H9 (cell line): ENCODE results near the gene HUS1B. TPM values are rescaled to one million over a fixed set of nuclear protein-coding genes. Genes with fewer than 3 reads are reported as not detected.

Experiments
- DNase-seq: peaks from one replicate; pipeline ENCODE4 v3.0.0-alpha.2; 2017
- H2AFZ ChIP-seq: one replicate; pipeline ENCODE4 v1.6.1; 2013; ENCODE audit warnings: mild to moderate bottlenecking, low read length, control low read depth, moderate library complexity
- H2AK5ac ChIP-seq: 2 replicates; pipeline ENCODE4 v1.6.1; 2013; ENCODE audit warnings: low read length, control low read depth, mixed read lengths; ENCODE audit not compliant: insufficient read length
- H2BK120ac ChIP-seq: one replicate; pipeline ENCODE4 v1.6.1; 2013; ENCODE audit warnings: low read depth, mild to moderate bottlenecking, low read length, control low read depth, inconsistent platforms; ENCODE audit not compliant: poor library complexity, severe bottlenecking
- H2BK12ac ChIP-seq: 2 replicates; pipeline ENCODE4 v1.6.1; 2013; ENCODE audit warnings: low read length, control low read depth, mixed read lengths, low read depth; ENCODE audit not compliant: insufficient read length
- H2BK15ac ChIP-seq: 2 replicates; pipeline ENCODE4 v1.6.1; 2013; ENCODE audit warnings: low read depth, low read length, control low read depth
- H2BK20ac ChIP-seq: one replicate; pipeline ENCODE4 v1.6.1; 2013; ENCODE audit warnings: low read depth, mild to moderate bottlenecking, low read length, control low read depth, inconsistent platforms; ENCODE audit not compliant: poor library complexity, severe bottlenecking
- H2BK5ac ChIP-seq: 2 replicates; pipeline ENCODE4 v1.6.1; 2013; ENCODE audit warnings: low read length, control low read depth, mixed read lengths; ENCODE audit not compliant: insufficient read length
- H3K14ac ChIP-seq: 2 replicates; pipeline ENCODE4 v1.6.1; 2013; ENCODE audit warnings: low read length, control low read depth; ENCODE audit not compliant: insufficient read depth
- H3K18ac ChIP-seq: 2 replicates; pipeline ENCODE4 v1.6.1; 2013; ENCODE audit warnings: low read depth, mild to moderate bottlenecking, mixed read lengths, low read length, control low read depth; ENCODE audit not compliant: insufficient read length
- H3K23ac ChIP-seq: 2 replicates; pipeline ENCODE4 v1.6.1; 2013; ENCODE audit warnings: low read length, control low read depth, mixed read lengths, low read depth; ENCODE audit not compliant: insufficient read length
- H3K23me2 ChIP-seq: 2 replicates; pipeline ENCODE4 v1.6.1; 2013; ENCODE audit warnings: low read depth, mild to moderate bottlenecking, mixed read lengths, low read length, control low read depth; ENCODE audit not compliant: insufficient read length, poor library complexity, severe bottlenecking
- H3K27ac ChIP-seq: 2 replicates; pipeline ENCODE4 v1.5.1; 2013; ENCODE audit warnings: low read length, control low read depth, mixed read lengths, low read depth; ENCODE audit not compliant: insufficient read length
- H3K27me3 ChIP-seq: 2 replicates; pipeline ENCODE4 v1.6.1; 2013; ENCODE audit warnings: low read length, control low read depth, inconsistent platforms; ENCODE audit not compliant: insufficient read depth
- H3K4ac ChIP-seq: 2 replicates; pipeline ENCODE4 v1.6.1; 2013; ENCODE audit warnings: low read depth, mild to moderate bottlenecking, control low read depth, inconsistent platforms, low read length, moderate library complexity
- H3K4me1 ChIP-seq: 2 replicates; pipeline ENCODE4 v1.6.1; 2013; ENCODE audit warnings: low read length, control low read depth, inconsistent platforms; ENCODE audit not compliant: insufficient read depth
- H3K4me2 ChIP-seq: 2 replicates; pipeline ENCODE4 v1.6.1; 2013; ENCODE audit warnings: low read length, control low read depth, mixed read lengths; ENCODE audit not compliant: insufficient read length, insufficient read depth
- H3K56ac ChIP-seq: 2 replicates; pipeline ENCODE4 v1.6.1; 2013; ENCODE audit warnings: low read depth, mild to moderate bottlenecking, mixed read lengths, low read length, control low read depth; ENCODE audit not compliant: insufficient read length
- H3K79me1 ChIP-seq: 2 replicates; pipeline ENCODE4 v1.6.1; 2013; ENCODE audit warnings: low read depth, mild to moderate bottlenecking, moderate library complexity, low read length, control low read depth, inconsistent platforms; ENCODE audit not compliant: insufficient read depth, poor library complexity, severe bottlenecking
- H3K79me2 ChIP-seq: 2 replicates; pipeline ENCODE4 v1.6.1; 2013; ENCODE audit warnings: low read length, control low read depth, inconsistent platforms; ENCODE audit not compliant: insufficient read depth
- H3K9ac ChIP-seq: 2 replicates; pipeline ENCODE4 v1.6.1; 2013; ENCODE audit warnings: low read length, control low read depth, mixed read lengths; ENCODE audit not compliant: insufficient read length; ENCODE audit errors: extremely low read depth
- H3K9me3 ChIP-seq: one replicate; pipeline ENCODE4 v1.6.1; 2013; ENCODE audit warnings: low read depth, low read length, inconsistent platforms; ENCODE audit not compliant: control insufficient read depth
- H3T11ph ChIP-seq: one replicate; pipeline ENCODE4 v1.6.1; 2013; ENCODE audit warnings: mild to moderate bottlenecking, low read length, control low read depth, inconsistent platforms
- H4K20me1 ChIP-seq: one replicate; pipeline ENCODE4 v1.6.1; 2013; ENCODE audit not compliant: control insufficient read depth, insufficient read length, insufficient read depth
- H4K5ac ChIP-seq: 2 replicates; pipeline ENCODE4 v1.6.1; 2013; ENCODE audit warnings: low read depth, mild to moderate bottlenecking, mixed read lengths, low read length, control low read depth; ENCODE audit not compliant: insufficient read length
- H4K8ac ChIP-seq: replicated peaks from 2 replicates; pipeline ENCODE4 v1.6.1; 2013; ENCODE audit warnings: low read length, control low read depth, mixed read lengths, low read depth; ENCODE audit not compliant: insufficient read length
- H4K91ac ChIP-seq: 2 replicates; pipeline ENCODE4 v1.6.1; 2013; ENCODE audit warnings: low read depth, mild to moderate bottlenecking, moderate library complexity, mixed read lengths, low read length, control low read depth; ENCODE audit not compliant: insufficient read length
- H3K27ac Mint-ChIP-seq, 3 experiments: 2 replicates in 2 of 3; 3 replicates in 1 of 3; pipeline ENCODE4 v1.8.0; 2020 to 2021; ENCODE audit warnings: mixed read lengths in 3 of 3, mild to moderate bottlenecking in 1 of 3, moderate library complexity in 1 of 3
- H3K27me3 Mint-ChIP-seq: 2 replicates; pipeline ENCODE4 v1.8.0; 2021; ENCODE audit warnings: low read depth, mild to moderate bottlenecking, moderate library complexity, mixed read lengths
- H3K36me3 Mint-ChIP-seq, 3 experiments: 2 replicates in 2 of 3; 3 replicates in 1 of 3; pipeline ENCODE4 v1.8.0; 2020 to 2021; ENCODE audit warnings: low read depth in 3 of 3, mixed read lengths in 3 of 3; ENCODE audit not compliant: insufficient read depth in 1 of 3
- H3K4me1 Mint-ChIP-seq, 2 experiments: 2 replicates each; pipeline ENCODE4 v1.8.0; 2020; ENCODE audit warnings: mixed read lengths in 2 of 2
- H3K4me3 Mint-ChIP-seq, 2 experiments: 2 replicates in 1 of 2; 3 replicates in 1 of 2; pipeline ENCODE4 v1.8.0; 2020 to 2021; ENCODE audit warnings: mild to moderate bottlenecking in 2 of 2, mixed read lengths in 2 of 2, moderate library complexity in 1 of 2
- H3K9me3 Mint-ChIP-seq, 2 experiments: 2 replicates in 1 of 2; 3 replicates in 1 of 2; pipeline ENCODE4 v1.8.0; 2020; ENCODE audit warnings: mild to moderate bottlenecking in 2 of 2, mixed read lengths in 2 of 2, moderate library complexity in 1 of 2
- WGBS: extraction: QIAGEN DNeasy Blood & Tissue Kit; methylation state at CpG from one replicate; pipeline ENCODE4 v1.1.7; 2013; ENCODE audit warnings: missing lambda C conversion rate, low lambda C conversion rate, mixed read lengths; ENCODE audit not compliant: insufficient read length; ENCODE audit errors: extremely low coverage; 5-methylcytosine and 5-hydroxymethylcytosine counted together
- total RNA-seq: library from RNA; stranded (reverse); gene quantifications from 2 replicates; pipeline ENCODE4 v1.2.1, GENCODE V29; 2021
- TF ChIP-seq, protein P1 (sequence below): fragments of 200-600 bp; sonication (generic); conservative IDR thresholded peaks from 3 replicates; pipeline ENCODE4 v1.8.0; 2021; ENCODE audit warnings: antibody characterized with exemption, mild to moderate bottlenecking

Gene HUS1B
- total RNA-seq, 1 experiment from 2014 or later: 0.96 TPM

DNA sequence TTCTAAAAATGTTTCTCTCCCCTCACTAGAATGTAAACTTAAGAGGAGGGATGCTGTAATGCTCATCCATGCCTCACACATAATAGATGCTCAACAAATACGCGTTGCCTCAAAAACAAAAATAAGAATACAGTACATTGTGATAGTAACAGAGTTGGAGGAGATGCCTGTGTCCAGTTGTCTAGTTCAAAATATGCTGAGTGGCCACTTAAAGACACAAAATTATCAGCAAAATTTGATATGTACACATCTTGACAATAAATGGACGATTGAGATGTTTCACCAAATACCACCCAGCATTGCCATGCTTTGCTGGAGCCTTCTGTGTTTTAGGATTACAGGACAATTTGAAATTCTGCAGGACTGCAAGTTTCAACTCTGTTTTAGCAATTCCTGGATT is 43.6 kb upstream of the HUS1B start:
- Histone ChIP-seq H4K91ac (no peak overlapping the region), H3K9me3 (no peaks in the 10 kb centered on the region), H3K9ac (no peak overlapping the region), H4K5ac (no peak overlapping the region), H3K18ac (no peak overlapping the region), H3K4me2 (no peak overlapping the region), H3K4ac (no peak overlapping the region), H3K27ac (no peak overlapping the region), H2BK15ac (no peak overlapping the region), H3T11ph (no peak overlapping the region), H3K79me1 (no peaks in the 10 kb centered on the region), H3K79me2 (no peaks in the 10 kb centered on the region), H2AK5ac (no peak overlapping the region), H3K27me3 (no peaks in the 10 kb centered on the region), H2BK20ac (no peak overlapping the region), H3K23me2 (no peaks in the 10 kb centered on the region), H4K20me1 (no peaks in the 10 kb centered on the region), H2BK5ac (no peak overlapping the region), H3K23ac (no peak overlapping the region), H2AFZ (no peak overlapping the region), H3K56ac (no peak overlapping the region), H4K8ac (no peak overlapping the region), H2BK12ac (no peak overlapping the region), H2BK120ac (no peak overlapping the region), H3K14ac (no peak overlapping the region), H3K4me1 (peaks cover 2% of the 10 kb centered on the region; the same call in 1 of the 2 replicates)
- DNase-seq: no peak
- Mint-ChIP-seq H3K4me3 (no peak overlapping the region), H3K9me3 (no peaks in the 10 kb centered on the region; a peak in 1 of 5 replicates), H3K4me1 (peaks cover 17 to 41% of the 10 kb centered on the region in 2 experiments), H3K27ac (no peak overlapping the region; a peak in 1 of 7 replicates), H3K27me3 (no peaks in the 10 kb centered on the region), H3K36me3 (no peaks in the 10 kb centered on the region)
- TF ChIP-seq, protein P1, sequence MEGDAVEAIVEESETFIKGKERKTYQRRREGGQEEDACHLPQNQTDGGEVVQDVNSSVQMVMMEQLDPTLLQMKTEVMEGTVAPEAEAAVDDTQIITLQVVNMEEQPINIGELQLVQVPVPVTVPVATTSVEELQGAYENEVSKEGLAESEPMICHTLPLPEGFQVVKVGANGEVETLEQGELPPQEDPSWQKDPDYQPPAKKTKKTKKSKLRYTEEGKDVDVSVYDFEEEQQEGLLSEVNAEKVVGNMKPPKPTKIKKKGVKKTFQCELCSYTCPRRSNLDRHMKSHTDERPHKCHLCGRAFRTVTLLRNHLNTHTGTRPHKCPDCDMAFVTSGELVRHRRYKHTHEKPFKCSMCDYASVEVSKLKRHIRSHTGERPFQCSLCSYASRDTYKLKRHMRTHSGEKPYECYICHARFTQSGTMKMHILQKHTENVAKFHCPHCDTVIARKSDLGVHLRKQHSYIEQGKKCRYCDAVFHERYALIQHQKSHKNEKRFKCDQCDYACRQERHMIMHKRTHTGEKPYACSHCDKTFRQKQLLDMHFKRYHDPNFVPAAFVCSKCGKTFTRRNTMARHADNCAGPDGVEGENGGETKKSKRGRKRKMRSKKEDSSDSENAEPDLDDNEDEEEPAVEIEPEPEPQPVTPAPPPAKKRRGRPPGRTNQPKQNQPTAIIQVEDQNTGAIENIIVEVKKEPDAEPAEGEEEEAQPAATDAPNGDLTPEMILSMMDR: no peak
- no CpG with 5 or more reads among the region's 3 CpGs for WGBS
